Stimulated activated naive CD8-positive, alpha-beta T cell treated with anti-CD3 and anti-CD28 coated beads, Interleukin-15, amount 100 ng/mL, for 72 hours (primary cell): ENCODE data around the gene TTC14.
A peak's percentile ranks its signal among the peaks of the same experiment; 100 is the strongest.
"Not testable (repeated sequence)": the region's sequence is repeated elsewhere in the genome, so short reads cannot be mapped to it uniquely, and the experiment has no call there.

ENCODE experiments used
- ATAC-seq: fragments of 150-1000 bp; cut with Tn5 transposase; 2 replicates; pipeline ENCODE4 v1.10.0; 2021; ENCODE audit warnings: mild to moderate bottlenecking, moderate library complexity
- DNase-seq, 2 donors: peaks; one replicate each; pipeline ENCODE4 v3.0.0; 2021 to 2022
- H3K27ac Mint-ChIP-seq, 2 donors: one replicate each; pipeline ENCODE4 v1.8.0; 2022; ENCODE audit warnings: mild to moderate bottlenecking in 2 of 2, mixed read lengths in 2 of 2, moderate library complexity in 2 of 2
- H3K27me3 Mint-ChIP-seq: one replicate; pipeline ENCODE4 v1.8.0; 2022; ENCODE audit warnings: mixed read lengths
- H3K4me1 Mint-ChIP-seq: one replicate; pipeline ENCODE4 v1.8.0; 2022; ENCODE audit warnings: mild to moderate bottlenecking, mixed read lengths
- H3K4me3 Mint-ChIP-seq, 2 donors: one replicate each; pipeline ENCODE4 v1.8.0; 2022; ENCODE audit warnings: mild to moderate bottlenecking in 2 of 2, mixed read lengths in 2 of 2, moderate library complexity in 1 of 2
- H3K9me3 Mint-ChIP-seq, 2 donors: one replicate each; pipeline ENCODE4 v1.8.0; 2022; ENCODE audit warnings: mixed read lengths in 2 of 2

Gene TTC14

DNA sequence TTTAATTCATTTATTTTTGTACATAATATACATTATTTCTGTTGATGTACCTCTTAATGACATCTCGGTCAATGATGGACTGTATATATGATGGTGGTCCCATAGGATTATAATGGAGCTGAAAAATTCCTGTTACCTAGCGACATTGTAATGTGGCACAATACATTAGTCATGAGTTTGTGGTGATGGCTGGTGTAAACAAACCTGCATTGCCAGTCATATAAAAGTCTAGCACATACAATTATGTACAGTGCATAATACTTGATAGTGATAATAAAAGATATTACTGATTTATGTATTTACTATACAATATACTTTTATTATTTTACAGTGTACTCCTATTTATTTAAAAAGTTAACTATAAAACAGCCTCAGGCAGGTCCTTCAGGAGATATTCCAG, 15.1 kb downstream of the TTC14 start:
- Mint-ChIP-seq H3K27me3 (no peaks in the 10 kb centered on the region), H3K4me1 (no peaks in the 10 kb centered on the region), H3K9me3 (peaks cover 0 to under 1% of the 10 kb centered on the region in 2 donors), H3K27ac (no peak overlapping the region), H3K4me3 (no peak overlapping the region)
- DNase-seq (no peak), ATAC-seq (no peak)

DNA sequence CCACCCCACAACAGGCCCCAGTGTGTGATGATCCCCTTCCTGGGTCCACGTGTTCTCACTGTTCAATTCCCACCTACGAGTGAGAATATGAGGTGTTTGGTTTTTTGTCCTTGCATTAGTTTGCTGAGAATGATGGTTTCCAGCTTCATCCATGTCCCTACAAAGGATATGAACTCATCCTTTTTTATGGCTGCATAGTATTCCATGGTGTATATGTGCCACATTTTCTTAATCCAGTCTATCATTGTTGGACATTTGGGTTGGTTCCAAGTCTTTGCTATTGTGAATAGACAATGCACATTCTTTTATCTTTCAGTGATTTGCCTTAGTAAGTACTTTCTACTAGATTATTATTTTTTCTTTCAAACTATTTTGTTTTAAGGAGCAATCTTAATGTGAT, 16.6 kb downstream of the TTC14 start:
- DNase-seq, H3K27ac Mint-ChIP-seq, ATAC-seq, H3K9me3 Mint-ChIP-seq, H3K4me3 Mint-ChIP-seq, H3K27me3 Mint-ChIP-seq, H3K4me1 Mint-ChIP-seq: not testable (repeated sequence)

DNA sequence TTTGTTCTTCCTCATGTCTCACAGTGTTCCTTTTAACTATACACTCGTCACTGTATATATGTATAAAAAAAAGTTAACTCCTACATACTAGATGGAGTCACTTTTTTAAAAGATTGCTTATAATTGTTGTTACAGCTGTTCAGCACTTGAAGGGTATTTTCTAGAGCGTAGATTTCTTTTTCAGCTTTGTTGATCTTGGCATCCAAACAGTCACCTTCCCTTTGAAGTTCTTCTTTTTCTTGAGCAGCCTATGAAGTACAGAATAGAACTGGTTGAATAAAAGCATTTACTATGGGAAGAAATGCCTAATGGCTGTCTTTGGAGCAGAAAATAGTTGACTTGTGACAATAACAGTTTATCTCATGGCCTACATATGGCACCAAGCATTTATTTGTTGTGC, 17.8 kb downstream of the TTC14 start:
- H3K4me3 Mint-ChIP-seq: no peak overlapping the region
- ATAC-seq (no peak), DNase-seq (no peak)
- no peaks in the 10 kb centered on the region for H3K27me3 Mint-ChIP-seq
- H3K9me3 Mint-ChIP-seq: peaks cover 7 to 11% of the 10 kb centered on the region in 2 donors
- H3K27ac Mint-ChIP-seq: no peak overlapping the region
- peaks cover 8% of the 10 kb centered on the region for H3K4me1 Mint-ChIP-seq

DNA sequence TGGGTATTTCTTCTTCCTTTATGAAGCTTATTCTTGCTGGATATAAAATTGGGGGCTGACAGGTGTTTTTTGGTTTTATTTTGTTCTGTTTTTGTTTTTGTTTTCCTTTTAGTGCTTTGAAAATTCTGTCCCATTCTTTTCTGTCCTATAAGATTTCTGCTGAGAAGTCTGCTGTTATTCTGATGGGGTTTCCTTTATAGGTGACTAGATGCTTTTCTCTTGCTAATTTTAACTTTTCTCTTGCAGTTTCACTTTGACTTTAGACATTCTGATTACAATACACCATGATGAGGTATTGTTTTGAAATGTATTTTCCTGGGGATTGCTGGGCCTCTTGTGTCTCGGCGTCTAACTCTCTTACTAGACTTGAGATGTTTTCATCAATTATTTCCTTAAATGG, 22.8 kb downstream of the TTC14 start:
- Mint-ChIP-seq H3K27me3 (no peaks in the 10 kb centered on the region), H3K4me1 (peaks cover 25% of the 10 kb centered on the region), H3K4me3 (no peak overlapping the region), H3K27ac (peak overlapping the region; percentile 36), H3K9me3 (peaks cover 14 to 20% of the 10 kb centered on the region in 2 donors)
- DNase-seq: no peak
- peak; percentile 56 for ATAC-seq

DNA sequence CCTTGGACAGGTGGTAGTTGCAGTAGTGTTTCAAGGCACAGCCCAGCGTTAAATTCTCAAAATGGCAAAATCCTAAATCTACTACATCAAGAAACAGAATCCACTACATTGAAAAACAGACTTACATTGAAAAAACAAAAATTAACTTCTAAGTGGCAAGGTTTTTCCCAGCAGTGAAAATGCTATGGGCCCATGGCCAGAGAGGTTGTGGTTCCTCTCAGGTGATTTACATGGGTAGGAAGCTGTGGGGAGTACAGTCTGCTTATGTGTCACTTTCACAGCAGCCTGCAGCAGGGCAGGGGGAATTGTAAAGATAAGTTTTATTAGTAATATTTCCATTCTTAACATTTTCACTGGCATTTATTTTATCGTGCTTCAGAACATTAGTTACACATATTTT, 24.9 kb downstream of the TTC14 start:
- ATAC-seq (peak; percentile 78), DNase-seq (no peak)
- H3K4me3 Mint-ChIP-seq: no peak overlapping the region
- peaks cover 32% of the 10 kb centered on the region for H3K4me1 Mint-ChIP-seq
- H3K27me3 Mint-ChIP-seq: no peaks in the 10 kb centered on the region
- peaks cover 14 to 20% of the 10 kb centered on the region in 2 donors for H3K9me3 Mint-ChIP-seq
- no peak overlapping the region for H3K27ac Mint-ChIP-seq

DNA sequence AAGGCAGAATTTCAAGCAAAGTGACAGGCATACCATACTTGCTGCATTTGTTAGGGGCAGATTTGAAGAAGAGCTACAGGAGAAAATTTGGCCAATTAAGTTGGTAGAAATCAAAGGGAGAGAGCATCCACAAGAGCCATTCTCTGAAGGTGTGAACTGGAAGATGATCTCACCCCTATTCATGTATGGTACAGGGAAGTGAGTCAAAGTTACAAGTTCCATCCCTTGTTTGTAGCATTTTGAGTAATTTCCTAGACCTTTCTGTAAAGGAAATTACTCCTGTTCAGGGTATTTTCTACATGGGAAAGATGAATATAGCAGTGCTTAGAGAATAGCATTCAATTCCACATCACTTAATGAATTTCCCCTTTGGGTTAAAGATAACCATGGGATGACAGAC, 28.4 kb downstream of the TTC14 start:
- DNase-seq (no peak), ATAC-seq (peak; percentile 81)
- Mint-ChIP-seq H3K4me3 (no peak overlapping the region), H3K9me3 (peaks cover 3 to 6% of the 10 kb centered on the region in 2 donors), H3K4me1 (peaks cover 17% of the 10 kb centered on the region), H3K27me3 (peaks cover 29% of the 10 kb centered on the region), H3K27ac (no peak overlapping the region)

DNA sequence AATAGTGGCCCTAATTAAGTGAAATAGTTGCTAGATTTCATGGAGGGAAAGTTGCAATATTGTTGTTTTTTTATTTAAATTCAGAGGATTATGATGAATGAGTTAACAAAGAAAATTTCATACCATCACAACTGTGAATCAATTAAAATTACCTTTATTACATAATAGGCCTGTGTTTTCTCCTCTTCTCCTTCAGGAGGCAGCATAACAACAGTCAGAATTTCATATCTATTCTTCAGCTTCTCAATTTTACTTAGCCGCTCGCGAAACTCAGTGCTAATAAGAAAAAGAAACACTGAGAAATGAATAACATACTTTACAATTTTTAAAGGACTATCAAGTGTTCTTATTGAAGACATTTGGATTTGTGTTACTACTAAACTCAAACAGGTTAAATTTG, 29.4 kb downstream of the TTC14 start:
- no peaks in the 10 kb centered on the region for H3K9me3 Mint-ChIP-seq
- H3K27me3 Mint-ChIP-seq: peaks cover 38% of the 10 kb centered on the region
- DNase-seq (no peak), ATAC-seq (no peak)
- no peak overlapping the region for H3K27ac Mint-ChIP-seq
- H3K4me3 Mint-ChIP-seq: no peak overlapping the region
- H3K4me1 Mint-ChIP-seq: peaks cover 11% of the 10 kb centered on the region

DNA sequence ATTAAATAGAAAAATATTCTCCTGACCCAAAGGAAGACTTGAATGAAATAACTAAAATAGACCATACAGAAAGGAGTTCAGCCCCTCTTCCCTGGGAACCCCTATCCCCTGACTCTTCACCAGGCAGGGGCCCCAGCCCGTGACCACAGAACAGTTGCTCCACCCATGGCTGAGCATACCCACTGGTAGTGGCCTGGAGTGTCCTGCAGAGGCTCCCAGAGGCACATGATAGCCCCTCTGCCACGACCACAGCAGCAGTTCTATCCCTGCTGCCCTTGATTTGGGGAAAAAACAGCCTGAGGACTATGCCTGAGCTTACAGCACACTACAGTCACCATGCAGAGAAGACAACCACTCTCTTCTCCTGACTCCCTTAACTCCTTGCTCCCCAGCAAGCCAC, 31.8 kb downstream of the TTC14 start:
- Mint-ChIP-seq H3K27ac (no peak overlapping the region), H3K4me3 (no peak overlapping the region), H3K4me1 (peaks cover 6% of the 10 kb centered on the region), H3K27me3 (peaks cover 41% of the 10 kb centered on the region), H3K9me3 (no peaks in the 10 kb centered on the region)
- DNase-seq: no peak
- ATAC-seq: peak; percentile 50

DNA sequence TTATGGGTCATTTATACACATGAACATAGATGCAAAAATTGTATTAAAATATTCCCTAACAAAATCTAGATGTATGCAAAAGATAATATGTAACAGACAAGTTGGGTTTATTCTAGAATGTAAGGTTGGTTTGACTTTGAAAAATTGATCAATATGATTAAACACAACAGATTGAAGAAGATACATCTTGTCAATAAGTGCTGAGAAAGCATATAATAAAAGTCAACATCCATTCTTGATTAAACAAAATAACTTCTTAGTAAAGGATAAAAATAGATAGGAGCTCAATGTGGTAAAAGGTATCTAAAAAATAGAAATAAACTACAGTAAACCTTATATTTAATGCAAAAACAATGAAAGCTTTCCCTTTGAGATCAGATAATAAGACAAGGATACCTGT, 39.0 kb downstream of the TTC14 start:
- ATAC-seq: no peak
- Mint-ChIP-seq H3K9me3 (no peaks in the 10 kb centered on the region), H3K27me3 (peaks cover 24% of the 10 kb centered on the region)

DNA sequence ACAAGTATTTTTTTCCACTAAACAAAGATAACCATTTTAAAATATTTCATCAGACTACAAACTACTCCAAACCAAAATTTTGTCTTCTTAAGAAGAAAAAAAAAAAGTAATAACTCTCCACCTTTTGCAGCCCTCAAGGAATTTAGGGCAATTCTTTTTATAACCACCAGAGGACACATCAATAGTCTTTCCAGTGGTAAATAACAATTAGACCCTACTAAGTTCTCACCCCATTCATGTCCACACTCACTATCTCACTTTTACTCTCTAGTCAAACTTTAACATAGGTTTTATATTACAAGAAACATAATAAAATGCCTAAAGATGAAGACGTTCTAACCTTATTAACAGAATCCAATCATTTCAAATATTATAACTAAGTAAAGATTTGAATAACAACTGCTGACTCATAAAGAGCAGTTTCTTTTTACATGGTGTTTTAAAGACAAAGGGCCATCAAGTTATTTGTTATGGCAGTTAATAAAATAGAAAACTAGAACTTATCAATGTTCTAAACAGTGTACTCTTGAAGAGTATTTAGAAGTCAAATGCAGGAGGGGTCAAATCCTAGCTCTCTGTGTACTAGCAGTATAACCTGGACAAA, 44.3 kb downstream of the TTC14 start:
- DNase-seq (no peak), ATAC-seq (no peak)
- Mint-ChIP-seq H3K27ac (no peak overlapping the region), H3K9me3 (no peaks in the 10 kb centered on the region), H3K4me3 (no peak overlapping the region), H3K27me3 (peaks cover 36% of the 10 kb centered on the region), H3K4me1 (no peaks in the 10 kb centered on the region)

More for the DNA sequence above, 39.0 kb downstream of the TTC14 start:
- Mint-ChIP-seq H3K4me3 (no peak overlapping the region), H3K27ac (no peak overlapping the region), H3K4me1 (no peaks in the 10 kb centered on the region)
- no peak for DNase-seq

DNA sequence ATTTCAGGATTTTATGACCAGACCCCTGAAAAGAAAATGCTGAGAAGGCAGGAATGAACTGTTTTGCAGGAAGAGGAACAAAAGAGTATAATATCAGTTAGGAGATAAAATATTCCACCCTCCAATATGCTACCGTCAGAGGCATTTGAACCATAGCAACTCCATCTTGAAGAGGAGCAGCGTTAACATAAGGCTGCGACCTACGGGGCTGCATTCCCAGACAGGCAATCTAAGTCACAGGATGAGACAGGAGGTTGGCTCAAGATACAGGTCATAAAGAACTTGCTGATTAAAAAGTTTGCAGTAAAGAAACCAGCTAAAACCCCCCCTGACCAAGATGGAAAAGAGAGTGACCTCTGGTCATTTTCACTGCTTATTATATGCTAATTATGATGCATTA, 54.4 kb downstream of the TTC14 start:
- H3K4me3 Mint-ChIP-seq: no peak overlapping the region
- peaks cover 32% of the 10 kb centered on the region for H3K27me3 Mint-ChIP-seq
- no peaks in the 10 kb centered on the region for H3K4me1 Mint-ChIP-seq
- ATAC-seq (no peak), DNase-seq (no peak)
- H3K9me3 Mint-ChIP-seq: no peaks in the 10 kb centered on the region
- no peak overlapping the region for H3K27ac Mint-ChIP-seq

DNA sequence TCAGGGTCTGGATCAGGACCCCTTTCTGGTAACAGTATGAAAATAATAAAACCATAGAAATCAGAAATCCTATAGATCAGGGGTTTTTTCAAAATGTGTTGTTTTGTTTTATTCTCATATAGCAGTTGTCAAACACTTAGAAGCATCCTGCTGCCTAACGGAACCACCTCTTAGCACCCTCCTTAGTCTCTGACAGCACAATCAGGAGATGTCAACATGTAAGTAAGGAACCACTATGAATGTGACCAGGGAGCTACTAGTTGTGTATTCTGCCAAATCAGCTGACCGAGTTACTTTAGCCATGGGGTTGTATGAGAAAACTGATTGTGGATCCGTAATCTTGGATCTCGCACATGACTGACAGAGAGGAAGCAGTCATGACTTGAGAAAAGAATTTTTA, 55.1 kb downstream of the TTC14 start:
- Mint-ChIP-seq H3K4me3 (no peak overlapping the region), H3K27me3 (peaks cover 32% of the 10 kb centered on the region), H3K4me1 (no peaks in the 10 kb centered on the region), H3K9me3 (no peaks in the 10 kb centered on the region), H3K27ac (no peak overlapping the region)
- no peak for DNase-seq
- ATAC-seq: no peak
